SK-N-DZ (cell line): ENCODE measurements around the gene LRWD1.
"Not testable (repeated sequence)": the region's sequence is repeated elsewhere in the genome, so short reads cannot be mapped to it uniquely, and the experiment has no call there.

ENCODE experiments used
- DNase-seq: peaks from one replicate; pipeline ENCODE4 v3.0.0-alpha.2; 2015; ENCODE audit warnings: low spot score

LRWD1 gene

DNA sequence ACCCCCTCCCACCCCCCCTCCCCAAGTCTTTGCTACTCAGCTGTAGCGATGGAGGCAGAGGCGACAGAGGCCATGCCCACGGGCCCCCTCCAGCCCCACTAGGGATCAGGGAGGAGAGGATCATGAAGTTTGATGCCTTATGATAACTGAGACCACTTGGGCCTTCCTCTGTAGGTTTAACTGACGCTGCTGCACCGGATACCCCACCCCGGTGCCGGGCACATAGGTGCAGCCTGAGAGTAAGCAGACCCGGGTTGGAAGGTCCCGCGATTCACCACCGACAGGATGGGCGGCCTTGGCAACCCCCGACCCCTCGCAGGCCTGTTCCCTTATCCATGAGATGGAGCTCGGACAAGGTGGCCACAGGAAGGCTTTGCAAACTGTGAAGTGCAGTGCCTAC, 29.2 kb downstream of the LRWD1 start:
- DNase-seq: not testable (repeated sequence)

GRCh38 chr7:102494473-102495149, 29.8 kb downstream of the LRWD1 start:
- DNase-seq: not testable (repeated sequence)

- DNase-seq: peak; percentile 0
Observed at GRCh38 chr7:102496861-102497260, 32.1 kb downstream of the LRWD1 start.

GRCh38 chr7:102497308-102497707, 32.5 kb downstream of the LRWD1 start:
- DNase-seq: not testable (repeated sequence)

GRCh38 chr7:102498321-102498720, 33.5 kb downstream of the LRWD1 start:
- not testable (repeated sequence) for DNase-seq

GRCh38 chr7:102503141-102503540, 38.4 kb downstream of the LRWD1 start:
- not testable (repeated sequence) for DNase-seq

- DNase-seq: not testable (repeated sequence)
Observed at GRCh38 chr7:102505298-102506185, 40.8 kb downstream of the LRWD1 start.

GRCh38 chr7:102507410-102508088, 42.8 kb downstream of the LRWD1 start:
- not testable (repeated sequence) for DNase-seq

DNA sequence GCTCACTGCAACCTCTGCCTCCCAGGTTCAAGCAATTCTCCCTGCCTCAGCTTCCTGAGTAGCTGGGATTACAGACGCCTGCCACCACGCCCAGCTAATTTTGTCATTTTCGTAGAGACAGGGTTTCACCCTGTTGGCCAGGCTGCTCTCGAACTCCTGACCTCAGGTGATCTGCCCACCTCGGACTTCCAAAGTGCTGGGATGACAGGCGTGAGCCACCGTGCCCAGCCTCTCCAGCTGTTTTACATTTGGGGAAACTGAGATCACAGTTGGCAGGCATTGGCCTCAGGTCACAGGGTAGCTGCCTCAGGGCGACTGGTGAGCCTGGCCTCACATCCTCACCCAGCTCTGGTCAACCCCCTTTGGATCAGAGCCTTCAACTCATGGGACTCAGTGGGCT, 45.8 kb downstream of the LRWD1 start:
- not testable (repeated sequence) for DNase-seq

GRCh38 chr7:102511860-102512522, 47.2 kb downstream of the LRWD1 start:
- not testable (repeated sequence) for DNase-seq

- peak; percentile 81 for DNase-seq
Observed at GRCh38 chr7:102512642-102513221, 47.9 kb downstream of the LRWD1 start.

DNA sequence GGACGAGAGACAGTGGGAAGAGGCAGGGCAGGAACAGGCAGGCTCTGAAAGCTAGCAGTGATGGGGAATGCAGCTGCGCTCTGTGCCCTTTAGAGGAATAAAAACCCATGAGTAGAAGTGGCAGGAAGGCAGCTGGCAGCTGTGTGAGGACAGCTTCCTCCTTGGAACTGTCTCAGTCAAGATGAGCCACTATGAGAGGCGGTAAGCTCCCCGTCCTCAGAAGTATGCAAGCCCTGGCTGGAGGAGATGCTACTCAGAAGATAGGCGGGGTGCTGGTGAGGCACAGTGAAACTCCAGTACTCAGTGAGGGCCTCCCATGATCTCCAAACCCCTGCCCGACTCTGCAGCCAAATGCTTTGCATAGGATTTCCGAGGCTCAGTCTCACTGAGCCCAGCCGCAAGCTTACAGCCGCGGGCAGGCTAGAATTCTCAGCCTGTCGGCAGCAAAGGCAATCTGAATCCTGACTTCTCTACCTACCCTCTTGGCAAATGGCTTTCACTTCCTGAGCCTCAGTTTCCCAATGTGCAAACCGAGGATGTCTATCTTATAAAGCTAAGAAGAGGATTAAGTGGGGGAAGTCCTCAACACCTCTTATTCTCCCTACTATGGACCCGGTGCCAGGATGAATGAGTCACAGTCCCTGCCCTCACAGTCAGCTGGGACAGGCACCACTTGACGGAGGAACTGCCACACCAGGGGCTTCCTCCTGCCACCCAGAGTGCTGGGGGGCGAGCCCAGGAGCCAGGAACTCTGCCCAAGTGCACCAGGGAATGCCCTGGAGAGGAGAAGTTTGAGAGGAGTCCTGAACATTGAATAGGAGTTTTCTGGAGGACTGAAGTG, 50.3 kb downstream of the LRWD1 start:
- DNase-seq: not testable (repeated sequence)

DNA sequence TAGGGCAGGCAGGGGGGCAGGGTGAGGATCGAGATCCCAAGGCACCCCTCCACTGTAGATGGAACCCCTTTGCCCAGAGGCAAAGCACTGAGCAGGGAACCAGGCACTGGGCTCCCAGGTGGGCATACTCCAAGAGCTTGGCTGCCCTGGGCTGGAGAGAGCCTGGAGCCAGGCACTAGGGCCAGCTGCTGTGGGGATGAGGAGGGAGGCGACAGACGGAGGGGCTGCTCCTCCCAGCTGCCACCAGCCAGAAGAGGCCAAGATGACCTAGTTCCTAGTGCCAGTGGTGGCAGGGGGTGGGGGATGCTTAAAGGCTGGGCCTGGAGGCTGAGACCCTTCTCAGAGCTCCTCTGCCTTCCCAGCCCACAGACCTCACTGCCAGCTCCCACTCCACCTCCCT, 51.1 kb downstream of the LRWD1 start:
- DNase-seq: not testable (repeated sequence)

DNA sequence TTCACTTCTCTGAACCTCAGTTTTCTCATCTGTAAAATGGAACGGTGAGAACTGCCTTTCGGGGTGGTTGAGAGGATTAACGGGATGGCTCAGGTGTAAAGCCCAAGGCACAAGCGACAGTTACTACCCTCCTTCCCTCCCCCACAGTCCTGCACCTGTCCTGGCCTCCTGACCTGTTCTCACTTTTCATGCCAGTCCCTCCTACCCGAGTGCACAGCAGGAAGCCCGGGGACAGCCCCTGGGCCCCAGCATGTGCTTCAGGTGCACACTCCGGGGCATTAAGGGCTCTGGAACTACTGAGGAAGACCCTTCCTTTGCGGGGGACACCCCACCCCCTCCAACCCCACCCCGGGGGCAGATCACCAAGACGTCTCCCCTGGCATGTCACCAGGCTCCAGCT, 52.2 kb downstream of the LRWD1 start:
- DNase-seq: not testable (repeated sequence)

GRCh38 chr7:102517550-102518147, 52.9 kb downstream of the LRWD1 start, which contains the start of gene RASA4B:
RASA4B (minus strand) TSS chr7:102517777; CDS start chr7:102517710, 67 bp downstream.
- peak; percentile 0 for DNase-seq

DNA sequence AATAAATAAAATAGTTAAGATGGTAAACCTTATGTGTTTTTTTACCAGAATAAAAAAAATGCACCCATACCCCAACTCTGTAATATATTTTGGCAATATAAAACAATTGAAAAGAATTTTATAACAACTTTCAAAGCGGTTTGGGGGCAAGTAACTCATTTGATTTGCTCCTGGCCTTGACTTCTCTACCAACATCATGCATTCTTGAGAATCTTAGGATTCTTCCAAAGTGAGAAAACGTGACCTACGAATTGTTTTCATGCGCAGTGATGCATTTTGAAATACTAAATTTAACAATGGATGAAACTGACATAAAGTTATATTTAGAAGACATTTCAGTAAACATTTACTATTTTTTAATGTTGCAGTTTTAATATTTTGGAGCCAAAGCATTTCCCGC, 56.0 kb downstream of the LRWD1 start:
- not testable (repeated sequence) for DNase-seq
